Hematopoietic multipotent progenitor cell treated with erythropoietin and hydrocortisone succinate and interleukin-3 and kit ligand, for 8 days (in vitro differentiated cells): Measurements from ENCODE around the gene CDKL5.

Experiments used
- DNase-seq: peaks from one replicate; pipeline ENCODE4 v3.0.0-alpha.2; 2015

CDKL5 gene

GRCh38 chrX:18461431-18461830, 36.0 kb downstream of the CDKL5 start:
- no peak for DNase-seq

- DNase-seq: no peak
These were observed 39.1 kb downstream of the CDKL5 start for GRCh38 chrX:18464499-18464898.

- no peak for DNase-seq
These were observed 39.6 kb downstream of the CDKL5 start for GRCh38 chrX:18465051-18465450.

- no peak for DNase-seq
These were observed 43.2 kb downstream of the CDKL5 start for GRCh38 chrX:18468599-18468998.

GRCh38 chrX:18471296-18471695, 45.9 kb downstream of the CDKL5 start:
- no peak for DNase-seq

- no peak for DNase-seq
These were observed 65.6 kb downstream of the CDKL5 start for GRCh38 chrX:18490806-18491555.

- DNase-seq: no peak
These were observed 66.4 kb downstream of the CDKL5 start for GRCh38 chrX:18491587-18492340.

GRCh38 chrX:18534949-18535348, 109.5 kb downstream of the CDKL5 start:
- no peak for DNase-seq

- no peak for DNase-seq
These were observed 111.7 kb downstream of the CDKL5 start for GRCh38 chrX:18537068-18537467.

GRCh38 chrX:18537524-18537923, 112.1 kb downstream of the CDKL5 start:
- no peak for DNase-seq

GRCh38 chrX:18542131-18542530, 116.7 kb downstream of the CDKL5 start:
- DNase-seq: no peak

- DNase-seq: no peak
These were observed 117.5 kb downstream of the CDKL5 start for GRCh38 chrX:18542905-18543304.

- DNase-seq: no peak
These were observed 118.3 kb downstream of the CDKL5 start for GRCh38 chrX:18543738-18544137.

GRCh38 chrX:18545771-18546170, 120.4 kb downstream of the CDKL5 start:
- no peak for DNase-seq

- DNase-seq: no peak
These were observed 123.6 kb downstream of the CDKL5 start for GRCh38 chrX:18548996-18549395.

- no peak for DNase-seq
These were observed 124.2 kb downstream of the CDKL5 start for GRCh38 chrX:18549643-18550042.

GRCh38 chrX:18557879-18558278, 132.5 kb downstream of the CDKL5 start:
- DNase-seq: no peak

- DNase-seq: no peak
These were observed 133.4 kb downstream of the CDKL5 start for GRCh38 chrX:18558799-18559198.

GRCh38 chrX:18561020-18561419, 135.6 kb downstream of the CDKL5 start:
- no peak for DNase-seq

- DNase-seq: no peak
These were observed 140.3 kb downstream of the CDKL5 start for GRCh38 chrX:18565727-18566126.

GRCh38 chrX:18566748-18567147, 141.3 kb downstream of the CDKL5 start:
- DNase-seq: no peak

GRCh38 chrX:18573556-18573955, 148.1 kb downstream of the CDKL5 start:
- DNase-seq: no peak

- DNase-seq: no peak
These were observed 149.2 kb downstream of the CDKL5 start for GRCh38 chrX:18574591-18574990.

GRCh38 chrX:18575744-18576143, 150.3 kb downstream of the CDKL5 start:
- DNase-seq: no peak

- DNase-seq: no peak
These were observed 152.0 kb downstream of the CDKL5 start for GRCh38 chrX:18577400-18577799.
